GM12878 (cell line): Measurements from ENCODE around the gene KDM6B. TPM values are rescaled to one million over a fixed set of nuclear protein-coding genes. Genes with fewer than 3 reads are reported as not detected.

Source experiments
- ATAC-seq: fragments of 200-7000 bp; cut with Tn5 transposase; 3 replicates; pipeline ENCODE4 v1.9.1; 2020; ENCODE audit warnings: mild to moderate bottlenecking, moderate library complexity
- BruUV-seq: library from RNA; stranded (reverse); fragments of 400-500 nt; replicated peaks from 2 replicates; lab custom pipeline; 2021; lab: Mats Ljungman, UMichigan
- CTCF ChIA-PET: fragments of 300-600 bp; sonication (Branson Sonifier 250); formaldehyde crosslinking; extraction: SDS; loops from one replicate; lab custom pipeline; 2021; ENCODE audit warnings: inconsistent platforms; lab: Yijun Ruan, JAX
- POLR2A ChIA-PET: fragments of 350-600 bp; formaldehyde crosslinking; extraction: SDS; loops from one replicate; lab custom pipeline; 2021; ENCODE audit warnings: inconsistent platforms; lab: Charles Lee
- RAD21 ChIA-PET: fragments of 300-600 bp; sonication (Branson Sonifier 250); formaldehyde crosslinking; loops from one replicate; lab custom pipeline; 2023; ENCODE audit warnings: antibody characterized with exemption; ENCODE audit not compliant: unreplicated experiment; lab: Charles Lee
- SMC1A ChIA-PET: fragments of 300-600 bp; sonication (Branson Sonifier 250); formaldehyde crosslinking; loops from one replicate; lab custom pipeline; 2023; ENCODE audit not compliant: unreplicated experiment, uncharacterized antibody; lab: Charles Lee
- DNase-seq: peaks from one replicate; pipeline ENCODE4 v3.0.0-alpha.2; 2011; ENCODE audit warnings: low read depth, low spot score
- FAIRE-seq: peaks from 3 replicates; lab custom pipeline; 2011; peaks lifted over from hg19 to GRCh38; lab: Jason Lieb, UNC
- H2AFZ ChIP-seq: 2 replicates; pipeline ENCODE4 v1.6.0; 2011; ENCODE audit warnings: low read depth, low read length, control low read depth; ENCODE audit not compliant: control insufficient read depth
- H3K27ac ChIP-seq: 2 replicates; pipeline ENCODE4 v1.5.1; 2011; ENCODE audit warnings: control low read depth; ENCODE audit not compliant: control insufficient read depth, insufficient read depth
- H3K27me3 ChIP-seq, 2 experiments: replicated peaks in 1 of 2; 2 replicates each; pipeline versions ENCODE4 v1.6.0 to v1.6.1; 2011; ENCODE audit warnings: low read length in 1 of 2; ENCODE audit not compliant: control insufficient read depth in 2 of 2, insufficient read depth in 2 of 2
- H3K36me3 ChIP-seq, 2 experiments: 2 replicates each; pipeline ENCODE4 v1.5.1; 2011; ENCODE audit warnings: low read length in 1 of 2; ENCODE audit not compliant: control insufficient read depth in 2 of 2, insufficient read depth in 2 of 2
- H3K4me1 ChIP-seq: 2 replicates; pipeline ENCODE4 v1.6.1; 2011; ENCODE audit warnings: mild to moderate bottlenecking, low read length, moderate library complexity, mixed read lengths; ENCODE audit not compliant: control insufficient read depth, insufficient read depth
- H3K4me2 ChIP-seq: 2 replicates; pipeline ENCODE4 v1.6.0; 2011; ENCODE audit warnings: control low read depth; ENCODE audit not compliant: control insufficient read depth, insufficient read depth
- H3K4me3 ChIP-seq: fragments of 200-600 bp; sonication (generic); 2 replicates; pipeline ENCODE4 v1.5.1; 2016
- H3K79me2 ChIP-seq: 2 replicates; pipeline ENCODE4 v1.6.0; 2011; ENCODE audit warnings: low read length; ENCODE audit not compliant: control insufficient read depth, insufficient read depth
- H3K9ac ChIP-seq: 2 replicates; pipeline ENCODE4 v1.8.0; 2011; ENCODE audit warnings: low read length, control low read depth, mixed read lengths; ENCODE audit not compliant: control insufficient read depth, insufficient read depth
- H3K9me3 ChIP-seq: replicated peaks from 3 replicates; pipeline ENCODE4 v1.5.1; 2011; ENCODE audit warnings: mild to moderate bottlenecking, low read length; ENCODE audit not compliant: control insufficient read depth, insufficient read depth
- H4K20me1 ChIP-seq: 2 replicates; pipeline ENCODE4 v1.6.0; 2011; ENCODE audit not compliant: control insufficient read depth, insufficient read depth
- BRCA1 ChIP-seq: IDR thresholded peaks from 2 replicates; pipeline ENCODE4 v1.6.1; 2011; ENCODE audit warnings: low read depth, low read length, improper control_type of control experiment
- GATAD2B ChIP-seq: fragments of 450-650 bp; conservative IDR thresholded peaks from 2 replicates; pipeline ENCODE4 v1.6.1; 2017; ENCODE audit warnings: low read depth, mild to moderate bottlenecking, moderate library complexity
- HSF1 ChIP-seq: fragments of 150-350 bp; IDR thresholded peaks from 2 replicates; pipeline ENCODE4 v1.6.1; 2014; ENCODE audit warnings: mild to moderate bottlenecking, low read depth, low read length
- NKRF ChIP-seq: fragments of 450-650 bp; conservative IDR thresholded peaks from 2 replicates; pipeline ENCODE4 v1.6.1; 2017; ENCODE audit warnings: mild to moderate bottlenecking, moderate library complexity
- NR2F1 ChIP-seq: fragments of 450-650 bp; conservative IDR thresholded peaks from 2 replicates; pipeline ENCODE4 v1.6.1; 2017; ENCODE audit warnings: mild to moderate bottlenecking
- NRF1 ChIP-seq: conservative IDR thresholded peaks from 2 replicates; pipeline ENCODE4 v1.6.1; 2011; ENCODE audit warnings: mild to moderate bottlenecking, low read depth, low read length, improper control_type of control experiment
- PKNOX1 ChIP-seq: fragments of 450-650 bp; IDR thresholded peaks from 2 replicates; pipeline ENCODE4 v1.6.1; 2016; ENCODE audit warnings: mild to moderate bottlenecking
- SKIL ChIP-seq: fragments of 450-650 bp; IDR thresholded peaks from 2 replicates; pipeline ENCODE4 v1.6.1; 2017; ENCODE audit warnings: mild to moderate bottlenecking, low read depth, inconsistent platforms; ENCODE audit not compliant: poor library complexity, severe bottlenecking
- STAT1 ChIP-seq: fragments of 450-650 bp; conservative IDR thresholded peaks from 2 replicates; pipeline ENCODE4 v1.6.1; 2014; ENCODE audit warnings: antibody characterized with exemption, mild to moderate bottlenecking
- TBL1XR1 ChIP-seq: IDR thresholded peaks from 2 replicates; pipeline ENCODE4 v1.6.1; 2012; ENCODE audit warnings: low read depth, low read length, improper control_type of control experiment
- ZZZ3 ChIP-seq: IDR thresholded peaks from 2 replicates; pipeline ENCODE4 v1.6.1; 2011; ENCODE audit warnings: low read depth; ENCODE audit not compliant: control insufficient read depth, insufficient read length
- WGBS: methylation state at CpG from one replicate; pipeline ENCODE4 v1.1.6; 2016; ENCODE audit warnings: low lambda C conversion rate; ENCODE audit not compliant: insufficient replicate concordance, insufficient coverage; ENCODE audit errors: missing lambda C conversion rate; 5-methylcytosine and 5-hydroxymethylcytosine counted together
- in situ Hi-C: fragments of 300-500 bp; cut with MboI; formaldehyde crosslinking; loops from 9 replicates; pipeline ENCODE4 v1.14.3; 2018; ENCODE audit warnings: mixed read lengths
- intact Hi-C: fragments of 100-400 bp; cut with micrococcal nuclease; formaldehyde crosslinking; loops from one replicate; pipeline ENCODE4 v1.14.2; 2022; ENCODE audit not compliant: unreplicated experiment
- polyA plus RNA-seq, 11 experiments: library from polyadenylated mRNA; depleted of rRNA in 4 of 11; unstranded in 6 of 11; stranded (reverse) in 5 of 11; fragments of >200 nt; fragmentation: Nextera tagmentation in 4 of 11; fragmentation: Illumina TruSeq in 1 of 11; extraction: Ambion mirVana in 4 of 11; extraction: Trizol in 1 of 11; gene quantifications; 1 replicate in 1 of 11; 2 replicates in 10 of 11; pipeline versions ENCODE4 v1.2.1 to v1.2.3, GENCODE V29; 2011 to 2016; ENCODE audit warnings: inconsistent platforms in 2 of 11, missing spikeins in 2 of 11, low read depth in 1 of 11
- total RNA-seq, 4 experiments: library from RNA; depleted of rRNA in 3 of 4; stranded (reverse); fragments of >200 nt in 3 of 4; fragmentation: Illumina TruSeq in 1 of 4; extraction: Trizol in 1 of 4; gene quantifications; 2 replicates each; pipeline versions ENCODE4 v1.2.1 to v1.2.3, GENCODE V29; 2013 to 2021

KDM6B gene
- total and polyA plus RNA-seq, 10 of the 15 experiments (the other 5 are each of a cell fraction or from before 2014, with no cell fraction given): 0.05 to 33.5 (median 2.3) TPM

GRCh38 chr17:7845359-7846062 is 11.5 kb downstream of the KDM6B start (continued):
- TF ChIP-seq SKIL: no peak
- TF ChIP-seq STAT1: no peak
- TF ChIP-seq PKNOX1: no peak
- TF ChIP-seq HSF1: no peak

GRCh38 chr17:7846063-7846735 is 12.2 kb downstream of the KDM6B start:
- H3K27ac ChIP-seq: no peak overlapping the region
- H3K4me2 ChIP-seq: no peak overlapping the region
- H3K27me3 ChIP-seq: no peaks in the 10 kb centered on the region
- intact Hi-C loops: no loop called here
- H3K9ac ChIP-seq: no peak overlapping the region
- no TSS peak for BruUV-seq
- H3K79me2 ChIP-seq: peaks cover 31% of the 10 kb centered on the region
- ChIA-PET SMC1A (interaction anchor here (1.8 kb wide), 1 partner anchor 11 kb away, joined by 22 read pairs; the partner anchor contains the start of gene KDM6B), POLR2A (no interaction called here), RAD21 (no interaction called here), CTCF (interaction anchor here (3.1 to 5.7 kb wide), 2 partner anchors 12 to 20 kb away, joined by 16 to 57 read pairs; partner anchors contain the start of gene KDM6B)
- no peaks in the 10 kb centered on the region for H3K9me3 ChIP-seq
- DNase-seq (no peak), ATAC-seq (no peak), FAIRE-seq (no peak)
- H4K20me1 ChIP-seq: no peaks in the 10 kb centered on the region; the same call in 1 of the 2 replicates
- peaks cover 0 to 22% of the 10 kb centered on the region in 2 experiments; a peak in 3 of 4 replicates for H3K36me3 ChIP-seq
- H3K4me1 ChIP-seq: peaks cover 19% of the 10 kb centered on the region
- no peak overlapping the region for H2AFZ ChIP-seq
- H3K4me3 ChIP-seq: no peak overlapping the region
- in situ Hi-C loops: no loop called here
- WGBS: 83% methylated on average over 21 of the region's 22 CpGs
- no peak for TF ChIP-seq NRF1
- TF ChIP-seq GATAD2B: no peak
- TF ChIP-seq ZZZ3: no peak
- no peak for TF ChIP-seq TBL1XR1
- no peak for TF ChIP-seq NKRF
- no peak for TF ChIP-seq BRCA1
- no peak for TF ChIP-seq NR2F1
